ENCODE data around the gene CD247. TPM values are rescaled to one million over a fixed set of nuclear protein-coding genes. Genes with fewer than 3 reads are reported as not detected.

Gene CD247
- total RNA-seq, 2 donors from 2014 or later: 2.6 to 4.9 TPM

GRCh38 chr1:167413328-167413727, 105.0 kb downstream of the CD247 start:
- no peak for DNase-seq
- Histone ChIP-seq H3K36me3 (no peaks in the 10 kb centered on the region), H3K4me1 (no peaks in the 10 kb centered on the region), H3K9ac (ENCODE audit: low read depth in 2 of 2, low read length in 2 of 2) (no peak overlapping the region), H3K27me3 (no peaks in the 10 kb centered on the region), H3K9me3 (no peaks in the 10 kb centered on the region), H3K27ac (no peak overlapping the region), H3K4me3 (no peak overlapping the region)
- intact Hi-C loops (cut with DNase I): no loop called here
- TF ChIP-seq CTCF (IDR thresholded peaks at IDR 0.05): no peak

- no peak for DNase-seq
- Histone ChIP-seq H3K27ac (no peak overlapping the region), H3K4me1 (no peaks in the 10 kb centered on the region), H3K9ac (ENCODE audit: low read depth in 2 of 2, low read length in 2 of 2) (no peak overlapping the region), H3K27me3 (no peaks in the 10 kb centered on the region), H3K36me3 (no peaks in the 10 kb centered on the region), H3K4me3 (no peak overlapping the region), H3K9me3 (no peaks in the 10 kb centered on the region)
- TF ChIP-seq CTCF (IDR thresholded peaks at IDR 0.05): no peak
- intact Hi-C loops (cut with DNase I): no loop called here
These were observed 105.4 kb downstream of the CD247 start for GRCh38 chr1:167412920-167413319.

- intact Hi-C loops (cut with DNase I): no loop called here
- H3K9ac ChIP-seq (ENCODE audit: low read depth in 2 of 2, low read length in 2 of 2): no peak overlapping the region
- no peaks in the 10 kb centered on the region for H3K9me3 ChIP-seq
- no peak for DNase-seq
- TF ChIP-seq CTCF (IDR thresholded peaks at IDR 0.05): no peak
- no peak overlapping the region for H3K4me3 ChIP-seq
- H3K4me1 ChIP-seq: no peaks in the 10 kb centered on the region
- H3K27me3 ChIP-seq: no peaks in the 10 kb centered on the region
- no peaks in the 10 kb centered on the region for H3K36me3 ChIP-seq
- H3K27ac ChIP-seq: no peak overlapping the region
These were observed 106.3 kb downstream of the CD247 start for GRCh38 chr1:167412072-167412471.

GRCh38 chr1:167409183-167409582, 109.1 kb downstream of the CD247 start:
- H3K36me3 ChIP-seq: no peaks in the 10 kb centered on the region
- no peak for TF ChIP-seq CTCF (IDR thresholded peaks at IDR 0.05)
- no peak overlapping the region for H3K4me3 ChIP-seq

GRCh38 chr1:167408355-167408754, 110.0 kb downstream of the CD247 start:
- TF ChIP-seq CTCF (IDR thresholded peaks at IDR 0.05): no peak
- Histone ChIP-seq H3K27ac (no peak overlapping the region), H3K9me3 (no peaks in the 10 kb centered on the region), H3K36me3 (no peaks in the 10 kb centered on the region), H3K4me1 (no peaks in the 10 kb centered on the region), H3K27me3 (no peaks in the 10 kb centered on the region), H3K9ac (ENCODE audit: low read depth in 2 of 2, low read length in 2 of 2) (no peak overlapping the region), H3K4me3 (no peak overlapping the region)
- no peak for DNase-seq
- intact Hi-C loops (cut with DNase I): no loop called here

More at GRCh38 chr1:167409183-167409582, 109.1 kb downstream of the CD247 start:
- Histone ChIP-seq H3K9ac (ENCODE audit: low read depth in 2 of 2, low read length in 2 of 2) (no peak overlapping the region), H3K27me3 (no peaks in the 10 kb centered on the region), H3K4me1 (no peaks in the 10 kb centered on the region), H3K9me3 (no peaks in the 10 kb centered on the region), H3K27ac (no peak overlapping the region)
- intact Hi-C loops (cut with DNase I): no loop called here
- DNase-seq: no peak

- Histone ChIP-seq H3K27me3 (no peaks in the 10 kb centered on the region), H3K36me3 (no peaks in the 10 kb centered on the region), H3K9ac (ENCODE audit: low read depth in 2 of 2, low read length in 2 of 2) (no peak overlapping the region), H3K4me3 (no peak overlapping the region), H3K27ac (no peak overlapping the region), H3K9me3 (no peaks in the 10 kb centered on the region), H3K4me1 (no peaks in the 10 kb centered on the region)
- intact Hi-C loops (cut with DNase I): loop anchor here (5.0 kb wide), 2 partner anchors 37 to 127 kb away; no protein-coding TSS in a partner anchor
- TF ChIP-seq CTCF (IDR thresholded peaks at IDR 0.05): no peak
- no peak for DNase-seq
These were observed 113.4 kb downstream of the CD247 start for GRCh38 chr1:167404908-167405307.

All from colonic mucosa (tissue), 4 donors.